ENCODE data around the gene ZNF44. TPM values are rescaled to one million over a fixed set of nuclear protein-coding genes. Genes with fewer than 3 reads are reported as not detected.

The ZNF44 gene
- polyA plus RNA-seq, 2 of the 4 experiments (the other 2 are of a cell fraction), result 0.65 to 0.76 TPM

GRCh38 chr19:12260861-12261260, 33.8 kb downstream of the ZNF44 start:
- Histone ChIP-seq H3K4me3 (no peak overlapping the region), H3K4me1 (no peaks in the 10 kb centered on the region), H3K27ac (no peak overlapping the region), H3K4me2 (no peak overlapping the region), H3K9me3 (no peaks in the 10 kb centered on the region; the same call in 2 of the 3 replicates)
- CTCF ChIA-PET, result no interaction called here
- no peak for DNase-seq (ENCODE audit: low read depth in 1 of 2, low spot score in 1 of 2)
- POLR2A ChIA-PET, result no interaction called here
- ATAC-seq, result no peak
- FAIRE-seq, result no peak
- 3% methylated on average over 3 of the region's 3 CpGs for WGBS (ENCODE audit: missing lambda C conversion rate)
- no peak for TF ChIP-seq FOSL2 (IDR thresholded peaks at IDR 0.05)
- no peak for TF ChIP-seq FOSL2 (CRISPR knock-in tag; IDR thresholded peaks at IDR 0.05)
- TF ChIP-seq KDM5A (IDR thresholded peaks at IDR 0.05), result no peak
- TF ChIP-seq MYC (IDR thresholded peaks at IDR 0.05; ENCODE audit: borderline replicate concordance, low read length), result no peak
- no peak for TF ChIP-seq EP300 (IDR thresholded peaks at IDR 0.05)
- TF ChIP-seq SMC3 (IDR thresholded peaks at IDR 0.05), result no peak
- no peak for TF ChIP-seq CHD4 (IDR thresholded peaks at IDR 0.05; ENCODE audit: borderline replicate concordance)
- no peak for TF ChIP-seq E2F6 (IDR thresholded peaks at IDR 0.05; ENCODE audit: borderline replicate concordance, low read depth)
- no peak for TF ChIP-seq RARB (CRISPR knock-in tag; IDR thresholded peaks at IDR 0.05)
- no peak for TF ChIP-seq CBX2 (IDR thresholded peaks at IDR 0.05; ENCODE audit: borderline replicate concordance, low read depth)
- TF ChIP-seq RFX5 (IDR thresholded peaks at IDR 0.05), result no peak
- no peak for TF ChIP-seq CTCF (IDR thresholded peaks at IDR 0.05)
- TF ChIP-seq TP53 (CRISPR knock-in tag; IDR thresholded peaks at IDR 0.05), result no peak
- no peak for TF ChIP-seq HMGXB4 (CRISPR knock-in tag; IDR thresholded peaks at IDR 0.05; ENCODE audit: borderline replicate concordance)
- no peak for TF ChIP-seq PHF8 (IDR thresholded peaks at IDR 0.05; ENCODE audit: borderline replicate concordance, low read depth)
- TF ChIP-seq ZC3H11A (IDR thresholded peaks at IDR 0.05), result no peak
- no peak for TF ChIP-seq RAD21 (conservative IDR thresholded peaks at IDR 0.05 in 1 of 2, IDR thresholded peaks at IDR 0.05 in 1 of 2)
- TF ChIP-seq HOXB5 (CRISPR knock-in tag; IDR thresholded peaks at IDR 0.05), result no peak

GRCh38 chr19:12260236-12260635, 34.4 kb downstream of the ZNF44 start:
- ChIA-PET POLR2A (no interaction called here), CTCF (no interaction called here)
- Histone ChIP-seq H3K4me1 (no peaks in the 10 kb centered on the region), H3K4me2 (no peak overlapping the region), H3K27ac (no peak overlapping the region), H3K4me3 (no peak overlapping the region), H3K9me3 (no peaks in the 10 kb centered on the region; the same call in 2 of the 3 replicates)
- no peak for ATAC-seq
- DNase-seq (ENCODE audit: low read depth in 1 of 2, low spot score in 1 of 2), result no peak
- no peak for TF ChIP-seq KDM5A (IDR thresholded peaks at IDR 0.05)
- TF ChIP-seq JUN (IDR thresholded peaks at IDR 0.05), result no peak
- TF ChIP-seq KDM1A (IDR thresholded peaks at IDR 0.05; ENCODE audit: low read depth), result no peak
- TF ChIP-seq BCL3 (IDR thresholded peaks at IDR 0.05), result no peak
- no peak for TF ChIP-seq USF2 (IDR thresholded peaks at IDR 0.05)
- no peak for TF ChIP-seq TP53 (CRISPR knock-in tag; IDR thresholded peaks at IDR 0.05)
- TF ChIP-seq PBX3 (IDR thresholded peaks at IDR 0.05), result no peak
- TF ChIP-seq RCOR1 (IDR thresholded peaks at IDR 0.05; ENCODE audit: low read depth, low read length), result no peak
- no peak for TF ChIP-seq EHMT2 (IDR thresholded peaks at IDR 0.05; ENCODE audit: low read depth)
- TF ChIP-seq HOXB13 (CRISPR knock-in tag; IDR thresholded peaks at IDR 0.05; ENCODE audit: low read depth), result no peak
- TF ChIP-seq MAZ (IDR thresholded peaks at IDR 0.05; ENCODE audit: borderline replicate concordance, low read depth, low read length), result no peak
- no peak for TF ChIP-seq RAD21 (conservative IDR thresholded peaks at IDR 0.05 in 1 of 2, IDR thresholded peaks at IDR 0.05 in 1 of 2)
- no peak for TF ChIP-seq CBX8 (IDR thresholded peaks at IDR 0.05)
- no peak for TF ChIP-seq POLR2A (IDR thresholded peaks at IDR 0.05; ENCODE audit: low read length)
- no peak for TF ChIP-seq CHD2 (IDR thresholded peaks at IDR 0.05; ENCODE audit: low read length, partially characterized antibody)
- TF ChIP-seq NR3C1 (IDR thresholded peaks at IDR 0.05), result no peak
- TF ChIP-seq EHF (CRISPR knock-in tag; IDR thresholded peaks at IDR 0.05), result no peak
- TF ChIP-seq SREBF2 (IDR thresholded peaks at IDR 0.05), result no peak
- TF ChIP-seq MYC (IDR thresholded peaks at IDR 0.05; ENCODE audit: borderline replicate concordance, low read length), result no peak
- FAIRE-seq, result no peak
- WGBS (ENCODE audit: missing lambda C conversion rate), result 66% methylated on average over 8 of the region's 23 CpGs

Data from A549 (cell line).